ENCODE results near the gene STAM2.

DNA sequence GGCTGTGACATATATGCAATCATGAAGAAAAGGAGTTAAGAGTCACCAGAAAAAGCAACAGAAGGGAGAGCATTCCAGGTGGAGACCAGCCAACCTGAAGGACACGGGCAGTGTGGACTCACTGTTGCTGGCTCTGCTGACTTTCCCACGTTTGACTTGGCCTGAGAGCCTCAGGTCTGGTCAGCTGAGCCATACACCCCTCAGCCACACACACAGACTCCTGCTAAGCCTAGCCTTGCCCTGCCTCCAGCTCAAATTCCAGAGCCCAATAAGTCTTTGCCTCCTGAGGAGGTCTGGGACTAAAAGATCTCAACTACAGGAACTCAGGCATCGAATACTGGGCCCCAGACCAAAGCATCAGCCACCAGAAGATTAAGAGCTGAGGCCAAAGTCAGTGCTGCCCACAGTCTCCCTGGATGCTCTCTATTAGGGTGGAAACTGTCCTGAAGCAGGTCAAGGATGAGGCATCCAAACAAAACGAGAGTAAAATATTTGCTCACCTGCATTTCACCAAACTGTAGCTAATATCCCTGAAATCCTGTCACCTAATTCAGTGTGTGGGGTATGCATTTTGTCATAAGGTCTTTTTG is 100.0 kb downstream of the STAM2 start:
- TF ChIP-seq, protein P1, sequence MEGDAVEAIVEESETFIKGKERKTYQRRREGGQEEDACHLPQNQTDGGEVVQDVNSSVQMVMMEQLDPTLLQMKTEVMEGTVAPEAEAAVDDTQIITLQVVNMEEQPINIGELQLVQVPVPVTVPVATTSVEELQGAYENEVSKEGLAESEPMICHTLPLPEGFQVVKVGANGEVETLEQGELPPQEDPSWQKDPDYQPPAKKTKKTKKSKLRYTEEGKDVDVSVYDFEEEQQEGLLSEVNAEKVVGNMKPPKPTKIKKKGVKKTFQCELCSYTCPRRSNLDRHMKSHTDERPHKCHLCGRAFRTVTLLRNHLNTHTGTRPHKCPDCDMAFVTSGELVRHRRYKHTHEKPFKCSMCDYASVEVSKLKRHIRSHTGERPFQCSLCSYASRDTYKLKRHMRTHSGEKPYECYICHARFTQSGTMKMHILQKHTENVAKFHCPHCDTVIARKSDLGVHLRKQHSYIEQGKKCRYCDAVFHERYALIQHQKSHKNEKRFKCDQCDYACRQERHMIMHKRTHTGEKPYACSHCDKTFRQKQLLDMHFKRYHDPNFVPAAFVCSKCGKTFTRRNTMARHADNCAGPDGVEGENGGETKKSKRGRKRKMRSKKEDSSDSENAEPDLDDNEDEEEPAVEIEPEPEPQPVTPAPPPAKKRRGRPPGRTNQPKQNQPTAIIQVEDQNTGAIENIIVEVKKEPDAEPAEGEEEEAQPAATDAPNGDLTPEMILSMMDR (IDR thresholded peaks at IDR 0.05; ENCODE audit: insufficient read depth, low read depth, low read length): no peak
- no peak for TF ChIP-seq EZH2 (IDR thresholded peaks at IDR 0.05; ENCODE audit: insufficient read depth, low read length)

Data from astrocyte (in vitro differentiated cells and primary cell).